ENCODE measurements around the gene GABRE.

The GABRE gene

DNA sequence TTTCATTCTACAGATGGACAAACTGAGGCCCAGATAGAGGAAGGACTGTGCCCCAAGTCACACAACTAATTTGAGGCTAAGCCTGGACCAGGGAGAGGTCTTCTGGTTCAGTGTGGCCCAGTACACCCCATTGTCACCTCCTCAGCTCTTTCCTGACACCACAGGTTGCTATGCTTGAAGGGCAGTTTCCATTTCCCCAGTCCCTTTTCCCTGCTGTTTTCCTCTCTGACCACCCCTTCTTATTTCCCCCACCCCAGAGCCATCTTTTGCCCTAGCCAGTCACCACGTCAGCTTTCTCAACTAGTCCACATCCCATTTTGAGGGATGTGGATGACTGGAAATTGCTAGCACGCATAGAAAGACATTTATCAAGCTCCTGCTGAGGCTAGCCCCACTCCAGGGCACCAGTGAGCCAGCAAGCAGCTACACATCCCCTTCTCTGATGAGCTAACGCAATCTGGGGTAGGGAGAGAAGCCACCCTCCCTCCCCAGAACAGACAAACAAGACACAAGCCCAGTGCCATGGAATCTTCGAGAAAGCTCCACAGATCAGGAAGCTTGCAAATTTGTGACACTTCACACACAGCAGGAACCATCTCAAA, 1.3 kb downstream of the GABRE start:
- TF ChIP-seq, protein P1, sequence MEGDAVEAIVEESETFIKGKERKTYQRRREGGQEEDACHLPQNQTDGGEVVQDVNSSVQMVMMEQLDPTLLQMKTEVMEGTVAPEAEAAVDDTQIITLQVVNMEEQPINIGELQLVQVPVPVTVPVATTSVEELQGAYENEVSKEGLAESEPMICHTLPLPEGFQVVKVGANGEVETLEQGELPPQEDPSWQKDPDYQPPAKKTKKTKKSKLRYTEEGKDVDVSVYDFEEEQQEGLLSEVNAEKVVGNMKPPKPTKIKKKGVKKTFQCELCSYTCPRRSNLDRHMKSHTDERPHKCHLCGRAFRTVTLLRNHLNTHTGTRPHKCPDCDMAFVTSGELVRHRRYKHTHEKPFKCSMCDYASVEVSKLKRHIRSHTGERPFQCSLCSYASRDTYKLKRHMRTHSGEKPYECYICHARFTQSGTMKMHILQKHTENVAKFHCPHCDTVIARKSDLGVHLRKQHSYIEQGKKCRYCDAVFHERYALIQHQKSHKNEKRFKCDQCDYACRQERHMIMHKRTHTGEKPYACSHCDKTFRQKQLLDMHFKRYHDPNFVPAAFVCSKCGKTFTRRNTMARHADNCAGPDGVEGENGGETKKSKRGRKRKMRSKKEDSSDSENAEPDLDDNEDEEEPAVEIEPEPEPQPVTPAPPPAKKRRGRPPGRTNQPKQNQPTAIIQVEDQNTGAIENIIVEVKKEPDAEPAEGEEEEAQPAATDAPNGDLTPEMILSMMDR (IDR thresholded peaks at IDR 0.05; ENCODE audit: low read depth, low read length): no peak
- no peak for DNase-seq (ENCODE audit: extremely low read depth, low read depth)

DNA sequence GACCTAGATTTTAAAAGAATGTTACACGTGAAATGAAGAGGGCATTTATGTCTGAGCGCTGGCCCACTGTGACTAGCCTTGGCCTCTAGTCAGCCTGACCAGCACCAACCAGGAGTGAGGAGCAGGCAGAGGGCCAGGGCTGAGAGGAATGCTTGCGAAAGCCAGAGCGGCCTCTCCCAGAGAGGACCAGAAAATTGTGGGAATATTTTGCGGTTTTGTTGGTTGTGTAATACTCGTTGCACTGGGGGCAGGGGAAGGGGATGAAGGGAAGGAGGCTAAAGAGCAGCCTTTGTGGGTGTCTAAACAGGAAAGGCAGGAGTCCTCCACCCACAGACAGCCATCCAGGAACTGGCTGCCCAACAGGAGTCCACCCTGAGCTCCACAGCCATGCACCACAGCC, 3.8 kb downstream of the GABRE start:
- DNase-seq (ENCODE audit: extremely low read depth, low read depth): peak; percentile 81
- TF ChIP-seq, protein P1 (IDR thresholded peaks at IDR 0.05; ENCODE audit: low read depth, low read length): no peak

DNA sequence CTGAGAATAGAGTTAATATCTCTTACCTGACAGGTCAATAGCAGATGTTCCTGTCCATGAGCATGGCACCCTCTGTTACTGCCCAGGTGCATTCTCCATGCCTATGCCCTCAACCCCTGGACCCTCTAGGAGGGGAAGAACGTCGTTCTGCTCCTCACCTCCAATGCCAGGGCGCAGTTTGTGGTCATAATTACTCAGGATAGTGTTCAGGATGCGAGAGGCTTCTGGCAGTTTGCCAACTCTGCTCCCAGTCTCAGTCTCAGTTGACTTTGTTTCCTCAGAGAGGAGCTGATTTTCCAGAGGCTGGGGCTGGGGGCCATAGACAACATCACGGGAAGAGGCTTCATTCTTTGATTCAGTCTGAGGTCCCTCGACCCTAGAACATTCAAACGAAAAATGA, 4.4 kb downstream of the GABRE start:
- no peak for DNase-seq (ENCODE audit: extremely low read depth, low read depth)
- TF ChIP-seq, protein P1 (IDR thresholded peaks at IDR 0.05; ENCODE audit: low read depth, low read length): no peak

DNA sequence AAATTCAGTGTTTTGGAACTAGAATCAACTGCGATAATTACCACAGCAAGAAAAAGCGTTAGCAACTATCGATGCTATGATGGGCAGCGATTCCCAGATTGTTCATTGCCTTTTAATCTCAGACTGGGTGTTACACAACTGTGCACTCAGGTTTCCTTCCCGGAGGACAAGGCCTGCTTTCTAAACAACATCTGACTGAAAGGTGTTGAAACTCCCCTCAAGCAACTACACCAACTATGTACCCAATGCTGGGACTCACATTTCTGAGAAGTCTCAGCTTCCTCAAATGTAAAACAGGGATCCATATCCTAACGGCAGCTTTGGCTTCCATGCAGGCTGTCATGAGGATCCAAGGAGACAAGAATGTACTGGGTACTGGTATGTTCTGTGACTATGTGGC, 8.2 kb downstream of the GABRE start:
- TF ChIP-seq, protein P1 (IDR thresholded peaks at IDR 0.05; ENCODE audit: low read depth, low read length): no peak
- no peak for DNase-seq (ENCODE audit: extremely low read depth, low read depth)

DNA sequence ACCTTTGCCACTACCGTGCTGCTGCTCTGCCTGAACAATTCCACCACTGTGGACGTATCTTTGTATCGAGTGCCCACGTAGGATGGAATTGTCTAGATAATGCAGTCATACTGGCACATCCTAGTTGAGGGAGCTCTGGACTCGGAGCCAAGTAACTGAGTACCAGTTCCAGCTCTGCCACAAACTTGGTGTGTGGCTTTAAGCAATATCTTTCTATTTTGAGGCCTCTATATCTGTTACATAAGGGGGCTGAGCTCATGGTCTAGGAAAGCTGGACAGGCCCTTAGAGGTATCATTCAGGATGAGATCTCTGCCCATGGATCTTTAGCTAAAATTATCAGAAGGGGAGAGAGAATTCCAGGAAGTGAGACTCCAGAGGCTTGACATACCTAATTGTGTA, 12.4 kb downstream of the GABRE start:
- DNase-seq (ENCODE audit: extremely low read depth, low read depth): no peak
- TF ChIP-seq, protein P1 (IDR thresholded peaks at IDR 0.05; ENCODE audit: low read depth, low read length): no peak

DNA sequence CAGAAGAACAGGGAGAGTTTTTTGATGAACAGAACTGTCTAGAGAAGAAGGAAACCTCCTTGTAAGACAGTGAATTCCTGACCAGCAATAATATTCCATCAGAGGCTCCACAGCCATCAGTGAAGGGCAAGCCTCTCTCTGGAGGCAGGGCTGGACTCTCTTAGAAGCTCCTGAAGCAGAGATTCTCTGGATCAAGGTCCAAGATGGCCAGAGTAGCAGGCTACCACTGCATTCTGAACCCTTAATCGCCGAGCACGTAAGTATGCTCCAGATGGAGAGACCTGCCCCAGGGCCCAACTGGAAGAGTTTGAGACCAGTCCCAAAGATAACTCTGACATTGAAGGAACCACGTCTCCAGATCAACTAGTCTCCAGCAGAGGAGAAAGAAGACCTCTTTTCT, 16.4 kb downstream of the GABRE start:
- TF ChIP-seq, protein P1 (IDR thresholded peaks at IDR 0.05; ENCODE audit: low read depth, low read length): no peak
- DNase-seq (ENCODE audit: extremely low read depth, low read depth): no peak

DNA sequence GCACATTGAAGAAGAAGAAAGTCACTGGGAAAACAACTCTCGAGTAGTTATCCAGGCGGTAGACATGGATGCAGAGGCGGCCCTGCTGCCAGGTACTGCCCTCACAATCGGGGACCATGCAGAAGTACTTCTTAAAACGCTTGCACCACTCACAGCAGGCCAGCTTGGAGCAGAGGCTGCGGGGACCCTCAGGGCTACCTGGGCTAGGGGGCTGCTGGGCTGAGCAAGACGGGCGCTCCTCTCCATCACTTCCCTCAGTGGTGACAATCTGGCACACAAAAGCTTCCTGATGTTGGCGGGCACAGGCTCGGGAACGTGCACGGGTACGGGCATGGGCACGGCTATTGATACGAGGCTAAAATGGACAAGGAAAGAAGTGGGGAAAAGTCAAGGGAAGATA, 19.7 kb downstream of the GABRE start:
- DNase-seq (ENCODE audit: extremely low read depth, low read depth): no peak
- TF ChIP-seq, protein P1 (IDR thresholded peaks at IDR 0.05; ENCODE audit: low read depth, low read length): no peak
